K562 (cell line): Measurements from ENCODE around the gene NFATC1. TPM values are rescaled to one million over a fixed set of nuclear protein-coding genes. Genes with fewer than 3 reads are reported as not detected.

Source experiments
- ATAC-seq: fragments of 200-7000 bp; cut with Tn5 transposase; 3 replicates; pipeline ENCODE4 v1.9.1; 2020; ENCODE audit warnings: moderate library complexity
- BruUV-seq: library from RNA; stranded (reverse); fragments of 400-500 nt; replicated peaks from 2 replicates; lab custom pipeline; 2021; lab: Mats Ljungman, UMichigan
- CTCF ChIA-PET: fragments of 300-600 bp; formaldehyde crosslinking; extraction: SDS; loops from one replicate; lab custom pipeline; 2021; ENCODE audit warnings: low intra/inter-chr PET ratio; lab: Yijun Ruan, JAX
- POLR2A ChIA-PET: fragments of 300-600, 350-650 bp; sonication (Branson Sonifier 250); formaldehyde crosslinking; extraction: SDS; loops from one replicate; lab custom pipeline; 2021; ENCODE audit warnings: antibody characterized with exemption, inconsistent platforms; lab: Yijun Ruan, JAX
- DNase-seq, 4 experiments: peaks; one replicate each; pipeline versions ENCODE4 v3.0.0 to v3.0.0-alpha.2; 2011 to 2018; ENCODE audit warnings: low spot score in 3 of 4, mixed read lengths in 3 of 4; ENCODE audit errors: extremely low read depth in 1 of 4
- FAIRE-seq: peaks from 2 replicates; lab custom pipeline; 2011; peaks lifted over from hg19 to GRCh38; lab: Jason Lieb, UNC
- H2AFZ ChIP-seq: 2 replicates; pipeline ENCODE4 v1.6.0; 2011; ENCODE audit warnings: low read depth, low read length, control low read depth, inconsistent platforms
- H3K27ac ChIP-seq: fragments of 200-600 bp; 3 replicates; pipeline ENCODE4 v1.8.0; 2011; ENCODE audit warnings: low read depth, mild to moderate bottlenecking, control low read depth, inconsistent platforms, low read length, moderate library complexity, mixed read lengths; ENCODE audit errors: extremely low read depth
- H3K27me3 ChIP-seq, 2 experiments: fragments of 300-600 bp in 1 of 2; 2 replicates in 1 of 2; 3 replicates in 1 of 2; pipeline versions ENCODE4 v1.6.0 to v1.8.0; 2011; ENCODE audit warnings: inconsistent platforms in 2 of 2, low read length in 2 of 2, mild to moderate bottlenecking in 1 of 2, mixed read lengths in 1 of 2, moderate library complexity in 1 of 2; ENCODE audit not compliant: control insufficient read depth in 2 of 2, insufficient read depth in 2 of 2
- H3K36me3 ChIP-seq: fragments of 300-600 bp; 3 replicates; pipeline ENCODE4 v1.8.0; 2011; ENCODE audit warnings: mild to moderate bottlenecking, low read length, inconsistent platforms; ENCODE audit not compliant: control insufficient read depth, insufficient read depth
- H3K4me1 ChIP-seq, 2 experiments: fragments of 200-600 bp in 1 of 2; replicated peaks in 1 of 2; 2 replicates in 1 of 2; 3 replicates in 1 of 2; pipeline versions ENCODE4 v1.5.1 to v1.8.0; 2011; ENCODE audit warnings: inconsistent platforms in 2 of 2, low read length in 2 of 2, mild to moderate bottlenecking in 1 of 2, mixed read lengths in 1 of 2, moderate library complexity in 1 of 2; ENCODE audit not compliant: control insufficient read depth in 2 of 2, insufficient read depth in 2 of 2
- H3K4me2 ChIP-seq: 2 replicates; pipeline ENCODE4 v1.6.1; 2011; ENCODE audit warnings: low read length, control low read depth, inconsistent platforms, mixed read lengths; ENCODE audit not compliant: insufficient read depth
- H3K4me3 ChIP-seq: fragments of 200-600 bp; sonication (generic), shearing (Covaris generic); 2 replicates; pipeline ENCODE4 v1.5.1; 2016; ENCODE audit warnings: control low read depth, inconsistent platforms
- H3K79me2 ChIP-seq: fragments of 200-600 bp; 3 replicates; pipeline ENCODE4 v1.8.0; 2011; ENCODE audit warnings: low read length, inconsistent platforms; ENCODE audit not compliant: control insufficient read depth, insufficient read depth
- H3K9ac ChIP-seq, 2 experiments: 2 replicates each; pipeline versions ENCODE4 v1.6.0 to v1.6.1; 2011; ENCODE audit warnings: low read depth in 2 of 2, low read length in 2 of 2, control low read depth in 1 of 2, inconsistent platforms in 1 of 2, mild to moderate bottlenecking in 1 of 2, mixed read lengths in 1 of 2; ENCODE audit not compliant: insufficient read depth in 1 of 2
- H3K9me1 ChIP-seq: one replicate; pipeline ENCODE4 v1.6.0; 2011; ENCODE audit warnings: inconsistent platforms, mild to moderate bottlenecking, low read length, moderate library complexity; ENCODE audit not compliant: control insufficient read depth, insufficient read depth
- H3K9me3 ChIP-seq: replicated peaks from 2 replicates; pipeline ENCODE4 v1.5.1; 2011; ENCODE audit warnings: low read depth, low read length, inconsistent platforms; ENCODE audit not compliant: control insufficient read depth, insufficient read depth
- H4K20me1 ChIP-seq: replicated peaks from 2 replicates; pipeline ENCODE4 v1.6.1; 2011; ENCODE audit warnings: low read length, inconsistent platforms, mixed read lengths; ENCODE audit not compliant: control insufficient read depth, insufficient read depth
- BRD4 ChIP-seq: fragments of 200-600 bp; sonication (generic); IDR thresholded peaks from 2 replicates; pipeline ENCODE4 v1.6.1; 2017; ENCODE audit warnings: inconsistent platforms
- CREBBP ChIP-seq: IDR thresholded peaks from one replicate; pipeline ENCODE4 v1.6.1; 2012; ENCODE audit warnings: low read depth, mild to moderate bottlenecking, control low read depth, inconsistent platforms, low read length
- MEIS2 ChIP-seq: fragments of 450-650 bp; IDR thresholded peaks from 2 replicates; pipeline ENCODE4 v1.6.1; 2014; ENCODE audit warnings: mild to moderate bottlenecking; ENCODE audit not compliant: partially characterized antibody
- PTBP1 ChIP-seq: fragments of 200-400 bp; formaldehyde crosslinking; IDR thresholded peaks from 2 replicates; pipeline ENCODE4 v1.6.1; 2017; ENCODE audit warnings: low read depth, low read length
- RAD21 ChIP-seq, 2 experiments: fragments of 250-450 bp in 1 of 2; fragments of 450-650 bp in 1 of 2; sonication (Bioruptor Pico) in 1 of 2; formaldehyde crosslinking in 1 of 2; IDR thresholded peaks in 1 of 2; conservative IDR thresholded peaks in 1 of 2; 2 replicates each; pipeline versions ENCODE4 v1.4.0 to v1.8.0; 2020 to 2022; ENCODE audit warnings: mild to moderate bottlenecking in 2 of 2, moderate library complexity in 1 of 2
- RBM25 ChIP-seq: fragments of 200-400 bp; formaldehyde crosslinking; IDR thresholded peaks from 2 replicates; pipeline ENCODE4 v1.6.1; 2018; ENCODE audit warnings: low read length, low read depth, moderate library complexity; ENCODE audit not compliant: severe bottlenecking
- SETDB1 ChIP-seq: IDR thresholded peaks from one replicate; pipeline ENCODE4 v1.6.1; 2012; ENCODE audit warnings: low read length, control low read depth, inconsistent platforms
- TCF7L2 ChIP-seq: fragments of 150-350 bp; IDR thresholded peaks from 2 replicates; pipeline ENCODE4 v1.6.1; 2016; ENCODE audit warnings: low read depth, mild to moderate bottlenecking, low read length, moderate library complexity
- ZBTB1 ChIP-seq: sonication (generic); formaldehyde crosslinking; IDR thresholded peaks from 2 replicates; pipeline ENCODE4 v1.8.1; 2023; ENCODE audit warnings: missing genetic modification reagents, low read depth, mild to moderate bottlenecking, borderline replicate concordance
- ZBTB5 ChIP-seq: fragments of 450-650 bp; IDR thresholded peaks from 2 replicates; pipeline ENCODE4 v1.6.1; 2017; ENCODE audit warnings: antibody characterized with exemption
- ZNF507 ChIP-seq: conservative IDR thresholded peaks from 2 replicates; pipeline ENCODE4 v1.6.1; 2017; ENCODE audit warnings: missing genetic modification characterization, missing compliant biosample characterization
- WGBS: fragments of 100-300 bp; shearing (Covaris generic); methylation state at CpG from one replicate; pipeline ENCODE4 v1.1.6; 2016; ENCODE audit warnings: low coverage, mixed read lengths; ENCODE audit not compliant: insufficient coverage; ENCODE audit errors: missing lambda C conversion rate; 5-methylcytosine and 5-hydroxymethylcytosine counted together
- in situ Hi-C: fragments of 300-500 bp; cut with MboI; formaldehyde crosslinking; loops from 4 replicates; pipeline ENCODE4 v1.15.0; 2018; ENCODE audit warnings: inconsistent platforms, mixed read lengths
- intact Hi-C: fragments of 100-400 bp; cut with micrococcal nuclease; formaldehyde crosslinking; loops from 2 replicates; pipeline ENCODE4 v1.14.2; 2022
- polyA plus RNA-seq, 8 experiments: library from polyadenylated mRNA; depleted of rRNA in 4 of 8; stranded (reverse) in 5 of 8; unstranded in 3 of 8; fragments of >200 nt; fragmentation: Nextera tagmentation in 2 of 8; fragmentation: Illumina TruSeq in 1 of 8; extraction: Ambion mirVana in 2 of 8; extraction: Trizol in 1 of 8; gene quantifications; 2 replicates each; pipeline versions ENCODE4 v1.2.1 to v1.2.3, GENCODE V29; 2011 to 2014; ENCODE audit warnings: inconsistent platforms in 1 of 8, missing spikeins in 1 of 8
- total RNA-seq, 7 experiments: library from RNA; depleted of rRNA in 6 of 7; stranded (reverse); fragments of >200 nt in 6 of 7; fragmentation: Illumina TruSeq in 2 of 7; extraction: Trizol in 2 of 7; gene quantifications; 2 replicates each; pipeline versions ENCODE4 v1.2.1 to v1.2.3, GENCODE V29; 2011 to 2021; ENCODE audit warnings: low replicate concordance in 1 of 7
- TF ChIP-seq, protein P1 (sequence below): sonication (generic); formaldehyde crosslinking; IDR thresholded peaks from 2 replicates; pipeline ENCODE4 v1.8.1; 2022; ENCODE audit warnings: missing genetic modification reagents
- TF ChIP-seq, protein P2 (sequence below): IDR thresholded peaks from 2 replicates; pipeline ENCODE4 v1.6.1; 2012; ENCODE audit warnings: low read depth, low read length, improper control_type of control experiment, borderline replicate concordance

The NFATC1 gene
- total and polyA plus RNA-seq, 9 of the 15 experiments (the other 6 are each of a cell fraction or from before 2014, with no cell fraction given): 1.1 to 16.4 (median 2.5) TPM

DNA sequence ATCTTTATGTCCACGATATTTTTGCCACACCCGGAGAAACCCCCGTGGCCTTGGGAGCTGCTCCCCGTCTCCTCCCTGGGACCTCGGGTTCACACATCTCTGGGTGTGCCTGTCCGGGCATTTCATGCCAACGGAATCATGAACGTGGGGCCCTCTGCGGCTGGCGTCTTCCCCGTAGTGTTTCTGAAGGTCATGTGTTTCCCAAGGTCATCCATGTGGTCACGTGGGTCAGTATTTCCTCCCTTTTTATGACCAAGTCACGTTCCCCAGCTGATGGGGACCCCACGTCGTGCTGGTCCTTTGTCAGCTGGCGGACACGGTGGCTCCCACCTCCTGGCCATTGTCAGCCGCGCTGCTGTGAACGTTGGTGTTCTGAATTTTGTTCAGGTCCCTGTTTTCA, 135.7 kb downstream of the NFATC1 start:
- BruUV-seq: no TSS peak
- Histone ChIP-seq H3K4me3 (no peak overlapping the region), H3K79me2 (no peaks in the 10 kb centered on the region), H3K9me1 (no peaks in the 10 kb centered on the region), H3K27ac (no peak overlapping the region), H3K27me3 (peaks cover 0 to 14% of the 10 kb centered on the region in 2 experiments; a peak in 1 of 5 replicates), H3K4me1 (peaks cover 0 to 16% of the 10 kb centered on the region in 2 experiments; a peak in 2 of 5 replicates), H4K20me1 (peaks cover 4% of the 10 kb centered on the region; the same call in 1 of the 2 replicates)
- intact Hi-C loops: no loop called here
- DNase-seq: no peak
- POLR2A ChIA-PET: no interaction called here
- TF ChIP-seq, protein P1, sequence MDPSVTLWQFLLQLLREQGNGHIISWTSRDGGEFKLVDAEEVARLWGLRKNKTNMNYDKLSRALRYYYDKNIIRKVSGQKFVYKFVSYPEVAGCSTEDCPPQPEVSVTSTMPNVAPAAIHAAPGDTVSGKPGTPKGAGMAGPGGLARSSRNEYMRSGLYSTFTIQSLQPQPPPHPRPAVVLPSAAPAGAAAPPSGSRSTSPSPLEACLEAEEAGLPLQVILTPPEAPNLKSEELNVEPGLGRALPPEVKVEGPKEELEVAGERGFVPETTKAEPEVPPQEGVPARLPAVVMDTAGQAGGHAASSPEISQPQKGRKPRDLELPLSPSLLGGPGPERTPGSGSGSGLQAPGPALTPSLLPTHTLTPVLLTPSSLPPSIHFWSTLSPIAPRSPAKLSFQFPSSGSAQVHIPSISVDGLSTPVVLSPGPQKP: no peak
- TF ChIP-seq SETDB1: no peak
- TF ChIP-seq TCF7L2: no peak
- TF ChIP-seq RBM25: no peak
- TF ChIP-seq MEIS2: no peak
- TF ChIP-seq CREBBP: no peak
- TF ChIP-seq PTBP1: no peak
- no peak for TF ChIP-seq ZBTB5
- TF ChIP-seq ZBTB1 (CRISPR knock-in tag): no peak
- no peak for TF ChIP-seq ZNF507 (tag)
- TF ChIP-seq RAD21 (CRISPR knock-in tag; conservative IDR thresholded peaks at IDR 0.05 in 1 of 2, IDR thresholded peaks at IDR 0.05 in 1 of 2): no peak
- no peak for TF ChIP-seq BRD4
- TF ChIP-seq, protein P2, sequence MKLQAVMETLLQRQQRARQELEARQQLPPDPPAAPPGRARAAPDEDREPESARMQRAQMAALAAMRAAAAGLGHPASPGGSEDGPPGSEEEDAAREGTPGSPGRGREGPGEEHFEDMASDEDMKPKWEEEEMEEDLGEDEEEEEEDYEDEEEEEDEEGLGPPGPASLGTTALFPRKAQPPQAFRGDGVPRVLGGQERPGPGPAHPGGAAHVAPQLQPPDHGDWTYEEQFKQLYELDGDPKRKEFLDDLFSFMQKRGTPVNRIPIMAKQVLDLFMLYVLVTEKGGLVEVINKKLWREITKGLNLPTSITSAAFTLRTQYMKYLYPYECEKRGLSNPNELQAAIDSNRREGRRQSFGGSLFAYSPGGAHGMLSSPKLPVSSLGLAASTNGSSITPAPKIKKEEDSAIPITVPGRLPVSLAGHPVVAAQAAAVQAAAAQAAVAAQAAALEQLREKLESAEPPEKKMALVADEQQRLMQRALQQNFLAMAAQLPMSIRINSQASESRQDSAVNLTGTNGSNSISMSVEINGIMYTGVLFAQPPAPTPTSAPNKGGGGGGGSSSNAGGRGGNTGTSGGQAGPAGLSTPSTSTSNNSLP: no peak
- TF ChIP-seq, all 486 proteins: peak for 0
- CTCF ChIA-PET: interaction anchor here (0.7 kb wide), 1 partner anchor 145 kb away, joined by 4 read pairs; no protein-coding TSS in a partner anchor
- Histone ChIP-seq H2AFZ (no peak overlapping the region), H3K9me3 (no peaks in the 10 kb centered on the region), H3K36me3 (peaks cover 11% of the 10 kb centered on the region; the same call in 1 of the 3 replicates), H3K4me2 (no peak overlapping the region), H3K9ac (no peak overlapping the region)
- no peak for ATAC-seq
- FAIRE-seq: no peak
- WGBS: 71% methylated on average over 12 of the region's 20 CpGs
- in situ Hi-C loops: no loop called here
